Raji (cell line): ENCODE measurements around the gene NPR1.

Source experiments
- POLR2A ChIP-seq: IDR thresholded peaks from 2 replicates; pipeline ENCODE4 v1.6.1; 2011; ENCODE audit warnings: low read depth, low read length, control low read depth; ENCODE audit not compliant: insufficient read depth

The NPR1 gene

GRCh38 chr1:153670257-153670858, 8.1 kb upstream of the NPR1 start:
- no peak for TF ChIP-seq POLR2A

DNA sequence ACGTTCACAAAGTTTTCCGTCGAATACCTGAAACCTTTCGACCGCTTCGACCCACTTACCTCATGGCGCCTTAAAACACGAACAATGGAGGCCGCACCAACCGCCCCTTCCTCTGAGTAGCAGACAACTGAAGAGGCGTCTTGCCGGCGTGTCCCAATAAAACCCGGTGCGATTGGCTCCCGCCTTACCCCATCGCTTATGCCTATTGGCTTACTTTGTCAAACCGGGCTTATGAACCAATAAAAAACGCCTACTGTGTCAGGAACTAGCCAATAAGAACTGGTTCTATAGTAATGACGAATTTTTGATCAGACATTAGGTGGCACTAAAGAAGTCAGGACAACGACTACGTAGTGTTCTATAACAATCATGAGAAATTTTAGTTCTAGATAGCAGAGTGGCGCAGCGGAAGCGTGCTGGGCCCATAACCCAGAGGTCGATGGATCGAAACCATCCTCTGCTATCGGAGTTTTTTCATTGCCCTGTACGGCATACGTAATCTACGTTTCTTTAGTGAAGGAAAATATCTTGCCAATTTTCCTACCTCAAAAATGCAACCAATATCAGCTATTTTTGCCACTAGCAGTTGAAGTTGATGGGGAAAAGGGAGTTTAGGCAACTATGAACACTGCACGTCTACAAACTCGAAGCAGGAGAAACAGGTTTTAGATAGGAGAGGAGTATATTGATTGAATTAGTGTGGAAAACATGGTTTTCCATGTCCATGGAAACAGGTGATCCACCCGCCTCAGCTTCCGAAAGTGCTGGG, 7.4 kb upstream of the NPR1 start, which contains the start of gene ILF2:
ILF2 (minus strand) TSS at position 135 of the 769 bp plus-strand sequence; CDS start at position 64, 71 bp downstream.
- peak; percentile 92 for TF ChIP-seq POLR2A

DNA sequence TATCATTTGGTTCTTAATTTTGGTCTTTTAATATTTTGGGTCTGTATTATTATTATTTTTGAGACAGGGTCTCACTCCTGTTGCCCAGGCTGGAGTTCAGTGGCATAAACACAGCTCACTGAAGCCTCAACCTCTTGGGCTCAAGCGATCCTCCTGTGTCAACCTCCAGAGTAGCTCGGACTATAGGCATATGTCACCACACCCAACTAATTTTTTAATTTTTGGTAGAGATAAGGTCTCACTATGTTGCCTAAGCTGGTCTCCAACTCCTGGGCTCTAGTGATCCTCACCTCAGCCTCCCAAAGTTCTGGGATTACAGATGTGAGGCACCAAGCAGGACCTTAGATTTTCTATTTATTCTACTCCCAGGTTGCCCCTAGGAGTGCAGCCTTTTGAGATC, 5.0 kb upstream of the NPR1 start:
- TF ChIP-seq POLR2A = no peak

GRCh38 chr1:153677718-153678518, 570 bp upstream of the NPR1 start:
- no peak for TF ChIP-seq POLR2A

- TF ChIP-seq POLR2A = no peak
Observed at GRCh38 chr1:153679337-153680119, 1.0 kb downstream of the NPR1 start.

- no peak for TF ChIP-seq POLR2A
Observed at GRCh38 chr1:153680120-153680403, 1.6 kb downstream of the NPR1 start.

- no peak for TF ChIP-seq POLR2A
Observed at GRCh38 chr1:153682730-153683129, 4.2 kb downstream of the NPR1 start.

DNA sequence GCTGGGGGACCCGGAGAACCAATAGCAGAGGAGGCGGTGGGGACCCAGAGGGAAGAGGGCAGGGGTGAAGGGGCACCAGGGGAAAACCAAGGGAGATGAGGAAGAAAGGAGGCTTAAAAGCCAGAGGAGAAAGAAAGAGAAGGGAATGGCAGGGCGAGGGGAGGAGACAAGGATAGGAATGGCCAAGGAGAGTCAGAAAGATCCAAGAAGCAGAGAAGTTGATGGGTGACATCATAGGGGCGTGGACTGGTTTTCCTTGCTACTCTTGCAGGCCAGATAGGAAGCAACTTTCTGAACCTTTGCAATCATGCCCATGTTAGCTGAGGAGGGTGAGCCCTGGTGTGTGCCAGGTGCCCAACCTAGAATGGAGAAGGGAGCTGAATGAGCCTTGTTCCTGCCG, 5.4 kb downstream of the NPR1 start:
- TF ChIP-seq POLR2A = no peak

DNA sequence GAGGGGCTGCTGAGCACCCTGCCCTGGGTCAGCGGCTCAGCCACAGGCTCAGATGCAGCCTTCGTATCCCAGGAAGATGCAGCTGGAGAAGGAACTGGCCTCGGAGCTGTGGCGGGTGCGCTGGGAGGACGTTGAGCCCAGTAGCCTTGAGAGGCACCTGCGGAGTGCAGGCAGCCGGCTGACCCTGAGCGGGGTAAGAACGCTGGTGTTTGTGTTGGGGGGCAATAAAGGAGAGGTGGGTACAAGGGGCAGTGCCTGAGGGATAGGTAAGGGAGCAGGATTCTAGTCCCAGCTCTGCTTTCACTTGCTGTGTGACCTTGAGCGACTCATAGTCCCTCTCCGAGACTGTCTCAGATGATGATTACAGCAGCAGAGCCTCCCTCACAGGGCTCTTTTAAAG, 6.4 kb downstream of the NPR1 start:
- no peak for TF ChIP-seq POLR2A

GRCh38 chr1:153685544-153686340, 7.3 kb downstream of the NPR1 start:
- TF ChIP-seq POLR2A = no peak

DNA sequence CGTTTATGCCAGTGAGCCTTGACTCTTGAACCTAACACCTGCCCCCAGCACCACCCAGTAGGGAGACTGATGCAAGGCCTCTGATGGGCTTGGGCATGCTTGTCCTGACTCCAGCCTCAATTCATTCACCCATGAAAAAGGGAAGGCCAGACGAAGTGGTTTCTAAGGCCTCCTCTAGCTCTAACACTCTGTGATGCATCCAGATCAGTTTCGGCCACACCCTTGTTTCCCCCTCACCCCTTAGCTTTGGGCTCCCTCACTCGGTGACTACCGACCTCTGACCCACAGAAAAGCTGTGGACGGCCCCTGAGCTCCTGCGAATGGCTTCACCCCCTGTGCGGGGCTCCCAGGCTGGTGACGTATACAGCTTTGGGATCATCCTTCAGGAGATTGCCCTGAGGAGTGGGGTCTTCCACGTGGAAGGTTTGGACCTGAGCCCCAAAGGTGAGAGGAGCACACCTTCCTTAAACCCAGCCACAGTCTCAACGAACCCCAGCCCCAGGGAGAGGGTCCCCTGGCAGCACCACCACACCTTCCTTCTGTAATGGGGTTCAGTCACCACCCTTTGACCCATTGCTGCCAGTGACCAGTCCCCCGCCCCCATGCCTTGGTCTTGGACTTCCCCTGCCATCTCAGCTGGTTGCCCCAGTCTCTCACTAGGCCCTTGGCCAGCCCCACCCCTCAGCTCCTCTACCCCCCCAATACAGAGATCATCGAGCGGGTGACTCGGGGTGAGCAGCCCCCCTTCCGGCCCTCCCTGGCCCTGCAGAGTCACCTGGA, 9.0 kb downstream of the NPR1 start:
- TF ChIP-seq POLR2A = no peak

GRCh38 chr1:153688276-153688675, 9.8 kb downstream of the NPR1 start:
- no peak for TF ChIP-seq POLR2A

GRCh38 chr1:153688736-153689328, 10.3 kb downstream of the NPR1 start:
- TF ChIP-seq POLR2A = no peak
